Transverse colon (tissue), 4 donors: ENCODE data around the gene CNTRL. TPM values are rescaled to one million over a fixed set of nuclear protein-coding genes. Genes with fewer than 3 reads are reported as not detected.

ENCODE experiments used
- DNase-seq: peaks from one replicate; pipeline ENCODE4 v3.0.0-alpha.2; 2019
- H3K27ac ChIP-seq, 4 donors: fragments of 200-600 bp; sonication (generic); 2 replicates each; pipeline ENCODE4 v1.5.1; 2016 to 2018; ENCODE audit warnings: inconsistent platforms in 4 of 4
- H3K27me3 ChIP-seq: fragments of 200-600 bp; sonication (generic); 2 replicates; pipeline ENCODE4 v1.5.1; 2017; ENCODE audit warnings: inconsistent platforms
- H3K36me3 ChIP-seq, 4 donors: fragments of 200-600 bp; sonication (generic); 2 replicates each; pipeline ENCODE4 v1.5.1; 2017 to 2019; ENCODE audit warnings: inconsistent platforms in 4 of 4
- H3K4me1 ChIP-seq, 4 donors: fragments of 200-600 bp; sonication (generic); 2 replicates each; pipeline ENCODE4 v1.5.1; 2017 to 2020; ENCODE audit warnings: inconsistent platforms in 4 of 4
- H3K4me3 ChIP-seq, 4 donors: fragments of 200-600 bp; sonication (generic); 1 replicate in 1 of 4; 2 replicates in 3 of 4; pipeline versions ENCODE4 v1.5.1 to v1.6.1; 2017 to 2019; ENCODE audit warnings: inconsistent platforms in 4 of 4
- H3K9me3 ChIP-seq, 2 donors: fragments of 200-600 bp; sonication (generic); 2 replicates each; pipeline ENCODE4 v1.5.1; 2017 to 2019; ENCODE audit warnings: inconsistent platforms in 2 of 2
- CTCF ChIP-seq, 5 experiments: fragments of 200-600 bp in 3 of 5; fragments of 450-650 bp in 2 of 5; sonication (generic) in 3 of 5; IDR thresholded peaks; 1 replicate in 2 of 5; 2 replicates in 3 of 5; pipeline ENCODE4 v1.5.1; 2016 to 2017; ENCODE audit warnings: antibody characterized with exemption in 5 of 5, inconsistent platforms in 3 of 5, mild to moderate bottlenecking in 2 of 5, moderate library complexity in 1 of 5
- EP300 ChIP-seq: sonication (generic); formaldehyde crosslinking; IDR thresholded peaks from one replicate; pipeline ENCODE4 v1.6.1; 2017; ENCODE audit warnings: antibody characterized with exemption, low read depth
- POLR2A ChIP-seq: fragments of 450-650 bp; IDR thresholded peaks from one replicate; pipeline ENCODE4 v1.6.1; 2016; ENCODE audit warnings: antibody characterized with exemption, mild to moderate bottlenecking, moderate library complexity
- POLR2AphosphoS5 ChIP-seq, 3 donors: sonication (generic); formaldehyde crosslinking; IDR thresholded peaks; one replicate each; pipeline ENCODE4 v1.6.1; 2016; ENCODE audit warnings: antibody characterized with exemption in 3 of 3
- WGBS, 2 donors: methylation state at CpG; one replicate each; pipeline ENCODE4 v1.1.5; 2018; ENCODE audit warnings: low coverage in 1 of 2; 5-methylcytosine and 5-hydroxymethylcytosine counted together
- in situ Hi-C, 4 donors: fragments of 200-750 bp; cut with MboI; loops; one replicate each; pipeline versions ENCODE4 v1.15.0 to v1.15.1; 2017; ENCODE audit warnings: low sequenced_read_pairs in 3 of 4, low pct_ligation_motif_present in 1 of 4, low pct_unique_long_range_greater_than_20kb in 1 of 4
- intact Hi-C: fragments of 100-400 bp; cut with DNase I; formaldehyde crosslinking; loops from one replicate; pipeline ENCODE4 v1.15.1; 2023; ENCODE audit warnings: low total_unique reads
- total RNA-seq, 4 donors: library from RNA; depleted of rRNA; stranded (reverse); fragments of >200 nt; gene quantifications; one replicate each; pipeline ENCODE4 v1.1.0, GENCODE V29; 2016

CNTRL gene
- total RNA-seq, 4 donors from 2014 or later: 6.0 to 21.3 (median 11.2) TPM

- in situ Hi-C loops: loop anchor here (10.0 to 25.0 kb wide), 3 partner anchors 92 to 182 kb away; no protein-coding TSS in a partner anchor
- peak overlapping the region in 3 of 4 donors; percentile 51 to 70 (median 62) for H3K27ac ChIP-seq
- H3K4me1 ChIP-seq: peaks cover 0 to 9% (median 6%) of the 10 kb centered on the region in 4 donors
- 14 to 21% methylated on average over 7 to 9 of the region's 9 CpGs for WGBS, 2 donors
- no peaks in the 10 kb centered on the region for H3K27me3 ChIP-seq
- no peak for TF ChIP-seq POLR2AphosphoS5 (IDR thresholded peaks at IDR 0.05)
- TF ChIP-seq EP300: no peak
- no peak for TF ChIP-seq POLR2A
- peak; percentile 92 to 97 (median 94) for TF ChIP-seq CTCF (IDR thresholded peaks at IDR 0.05)
- H3K9me3 ChIP-seq: no peaks in the 10 kb centered on the region
- H3K36me3 ChIP-seq: no peaks in the 10 kb centered on the region
- intact Hi-C loops: loop anchor here (5.0 kb wide), 1 partner anchor 164 kb away; no protein-coding TSS in a partner anchor
- no peak overlapping the region for H3K4me3 ChIP-seq
- peak; percentile 92 for DNase-seq
These were observed 138.5 kb downstream of the CNTRL start for GRCh38 chr9:121213136-121213806.

- in situ Hi-C loops (loop anchor here (10.0 to 25.0 kb wide), 3 partner anchors 91 to 181 kb away; no protein-coding TSS in a partner anchor), intact Hi-C loops (loop anchor here (5.0 kb wide), 1 partner anchor 163 kb away; no protein-coding TSS in a partner anchor)
- Histone ChIP-seq H3K4me1 (peaks cover 0 to 9% (median 6%) of the 10 kb centered on the region in 4 donors), H3K4me3 (no peak overlapping the region), H3K27me3 (no peaks in the 10 kb centered on the region), H3K36me3 (no peaks in the 10 kb centered on the region), H3K27ac (no peak overlapping the region), H3K9me3 (no peaks in the 10 kb centered on the region)
- DNase-seq: no peak
- WGBS, 2 donors: 80 to 82% methylated on average over 1 to 2 of the region's 2 CpGs
- no peak for TF ChIP-seq EP300
- no peak for TF ChIP-seq POLR2AphosphoS5 (IDR thresholded peaks at IDR 0.05)
- no peak for TF ChIP-seq CTCF (IDR thresholded peaks at IDR 0.05)
- no peak for TF ChIP-seq POLR2A
These were observed 139.2 kb downstream of the CNTRL start for GRCh38 chr9:121214005-121214404.

GRCh38 chr9:121216271-121216805, 141.6 kb downstream of the CNTRL start:
- in situ Hi-C loops (loop anchor here (5.0 to 25.0 kb wide), 4 partner anchors 88 to 181 kb away; no protein-coding TSS in a partner anchor), intact Hi-C loops (loop anchor here (5.0 kb wide), 1 partner anchor 181 kb away; no protein-coding TSS in a partner anchor)
- WGBS, 2 donors: 80 to 94% methylated on average over 2 to 3 of the region's 3 CpGs
- Histone ChIP-seq H3K4me1 (peaks cover 0 to 9% (median 6%) of the 10 kb centered on the region in 4 donors), H3K9me3 (no peaks in the 10 kb centered on the region), H3K4me3 (no peak overlapping the region), H3K36me3 (no peaks in the 10 kb centered on the region), H3K27ac (no peak overlapping the region), H3K27me3 (no peaks in the 10 kb centered on the region)
- TF ChIP-seq POLR2AphosphoS5 (IDR thresholded peaks at IDR 0.05) (no peak), POLR2A (no peak)
- no peak for DNase-seq

GRCh38 chr9:121217609-121218292, 143.0 kb downstream of the CNTRL start:
- in situ Hi-C loops: loop anchor here (5.0 to 25.0 kb wide), 4 partner anchors 87 to 180 kb away; no protein-coding TSS in a partner anchor
- Histone ChIP-seq H3K36me3 (no peaks in the 10 kb centered on the region), H3K27me3 (no peaks in the 10 kb centered on the region), H3K27ac (no peak overlapping the region), H3K9me3 (no peaks in the 10 kb centered on the region), H3K4me3 (no peak overlapping the region), H3K4me1 (peaks cover 0 to 9% (median 6%) of the 10 kb centered on the region in 4 donors)
- 80% methylated on average over 4 of the region's 4 CpGs for WGBS, 2 donors
- intact Hi-C loops: loop anchor here (5.0 kb wide), 1 partner anchor 180 kb away; no protein-coding TSS in a partner anchor
- TF ChIP-seq POLR2AphosphoS5 (IDR thresholded peaks at IDR 0.05) (no peak), EP300 (no peak), CTCF (IDR thresholded peaks at IDR 0.05) (no peak), POLR2A (no peak)
- DNase-seq: no peak
